ENCODE data around the gene KRTAP17-1. TPM values are rescaled to one million over a fixed set of nuclear protein-coding genes. Genes with fewer than 3 reads are reported as not detected.

The KRTAP17-1 gene
- total and polyA plus RNA-seq, 3 donors from 2014 or later = not detected

- no peaks in the 10 kb centered on the region for H3K9me3 ChIP-seq
- no peak for TF ChIP-seq POLR2A (IDR thresholded peaks at IDR 0.05)
- TF ChIP-seq, protein P1, sequence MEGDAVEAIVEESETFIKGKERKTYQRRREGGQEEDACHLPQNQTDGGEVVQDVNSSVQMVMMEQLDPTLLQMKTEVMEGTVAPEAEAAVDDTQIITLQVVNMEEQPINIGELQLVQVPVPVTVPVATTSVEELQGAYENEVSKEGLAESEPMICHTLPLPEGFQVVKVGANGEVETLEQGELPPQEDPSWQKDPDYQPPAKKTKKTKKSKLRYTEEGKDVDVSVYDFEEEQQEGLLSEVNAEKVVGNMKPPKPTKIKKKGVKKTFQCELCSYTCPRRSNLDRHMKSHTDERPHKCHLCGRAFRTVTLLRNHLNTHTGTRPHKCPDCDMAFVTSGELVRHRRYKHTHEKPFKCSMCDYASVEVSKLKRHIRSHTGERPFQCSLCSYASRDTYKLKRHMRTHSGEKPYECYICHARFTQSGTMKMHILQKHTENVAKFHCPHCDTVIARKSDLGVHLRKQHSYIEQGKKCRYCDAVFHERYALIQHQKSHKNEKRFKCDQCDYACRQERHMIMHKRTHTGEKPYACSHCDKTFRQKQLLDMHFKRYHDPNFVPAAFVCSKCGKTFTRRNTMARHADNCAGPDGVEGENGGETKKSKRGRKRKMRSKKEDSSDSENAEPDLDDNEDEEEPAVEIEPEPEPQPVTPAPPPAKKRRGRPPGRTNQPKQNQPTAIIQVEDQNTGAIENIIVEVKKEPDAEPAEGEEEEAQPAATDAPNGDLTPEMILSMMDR (IDR thresholded peaks at IDR 0.05) = no peak
- no peak for DNase-seq
- H3K27me3 ChIP-seq = no peaks in the 10 kb centered on the region
- H3K4me1 ChIP-seq = no peaks in the 10 kb centered on the region
- 76 to 91% methylated on average over 2 of the region's 2 CpGs for WGBS, 2 donors
- no peaks in the 10 kb centered on the region for H3K36me3 ChIP-seq (ENCODE audit: low read depth, missing control alignments)
- H3K27ac ChIP-seq = no peak overlapping the region
- intact Hi-C loops (cut with DNase I; ENCODE audit: low total_unique reads) = no loop called here
- H3K4me3 ChIP-seq = no peak overlapping the region
Observed at GRCh38 chr17:41339571-41340172, 24.2 kb upstream of the KRTAP17-1 start.

GRCh38 chr17:41338961-41339485, 23.5 kb upstream of the KRTAP17-1 start:
- Histone ChIP-seq H3K27me3 (no peaks in the 10 kb centered on the region), H3K4me1 (no peaks in the 10 kb centered on the region), H3K27ac (no peak overlapping the region), H3K9me3 (no peaks in the 10 kb centered on the region), H3K4me3 (no peak overlapping the region), H3K36me3 (ENCODE audit: low read depth, missing control alignments) (no peaks in the 10 kb centered on the region)
- 64 to 70% methylated on average over 5 of the region's 5 CpGs for WGBS, 2 donors
- TF ChIP-seq, protein P1 (IDR thresholded peaks at IDR 0.05) = no peak
- no peak for TF ChIP-seq POLR2A (IDR thresholded peaks at IDR 0.05)
- no peak for DNase-seq
- intact Hi-C loops (cut with DNase I; ENCODE audit: low total_unique reads) = no loop called here

DNA sequence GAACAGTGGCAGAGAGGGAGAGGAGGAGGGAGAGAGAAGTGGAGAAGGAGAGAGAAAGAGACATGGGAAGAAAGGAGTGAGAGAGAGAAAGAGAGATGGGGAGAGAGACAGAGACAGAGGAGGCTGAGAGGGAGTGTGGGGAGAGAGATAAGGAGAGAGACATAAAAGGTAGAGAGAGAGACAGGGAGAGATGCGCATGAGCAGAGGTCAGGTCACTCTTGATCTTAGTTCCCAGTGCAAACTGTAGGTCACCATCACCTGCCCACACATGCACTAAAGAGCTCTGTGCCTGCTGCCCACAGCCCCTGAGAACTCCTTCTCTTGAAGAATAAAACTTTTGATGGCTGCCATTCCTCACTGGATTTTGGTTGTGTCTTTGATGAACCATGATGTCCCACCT, 20.2 kb upstream of the KRTAP17-1 start:
- intact Hi-C loops (cut with DNase I; ENCODE audit: low total_unique reads) = no loop called here
- H3K27ac ChIP-seq = no peak overlapping the region
- no peak for DNase-seq
- no peaks in the 10 kb centered on the region for H3K4me1 ChIP-seq
- no peak overlapping the region for H3K4me3 ChIP-seq
- no peaks in the 10 kb centered on the region for H3K36me3 ChIP-seq (ENCODE audit: low read depth, missing control alignments)
- H3K27me3 ChIP-seq = no peaks in the 10 kb centered on the region
- WGBS, 2 donors = 87% methylated on average over 1 of the region's 1 CpG
- TF ChIP-seq POLR2A (IDR thresholded peaks at IDR 0.05) = no peak
- TF ChIP-seq, protein P1 (IDR thresholded peaks at IDR 0.05) = no peak
- no peaks in the 10 kb centered on the region for H3K9me3 ChIP-seq

DNA sequence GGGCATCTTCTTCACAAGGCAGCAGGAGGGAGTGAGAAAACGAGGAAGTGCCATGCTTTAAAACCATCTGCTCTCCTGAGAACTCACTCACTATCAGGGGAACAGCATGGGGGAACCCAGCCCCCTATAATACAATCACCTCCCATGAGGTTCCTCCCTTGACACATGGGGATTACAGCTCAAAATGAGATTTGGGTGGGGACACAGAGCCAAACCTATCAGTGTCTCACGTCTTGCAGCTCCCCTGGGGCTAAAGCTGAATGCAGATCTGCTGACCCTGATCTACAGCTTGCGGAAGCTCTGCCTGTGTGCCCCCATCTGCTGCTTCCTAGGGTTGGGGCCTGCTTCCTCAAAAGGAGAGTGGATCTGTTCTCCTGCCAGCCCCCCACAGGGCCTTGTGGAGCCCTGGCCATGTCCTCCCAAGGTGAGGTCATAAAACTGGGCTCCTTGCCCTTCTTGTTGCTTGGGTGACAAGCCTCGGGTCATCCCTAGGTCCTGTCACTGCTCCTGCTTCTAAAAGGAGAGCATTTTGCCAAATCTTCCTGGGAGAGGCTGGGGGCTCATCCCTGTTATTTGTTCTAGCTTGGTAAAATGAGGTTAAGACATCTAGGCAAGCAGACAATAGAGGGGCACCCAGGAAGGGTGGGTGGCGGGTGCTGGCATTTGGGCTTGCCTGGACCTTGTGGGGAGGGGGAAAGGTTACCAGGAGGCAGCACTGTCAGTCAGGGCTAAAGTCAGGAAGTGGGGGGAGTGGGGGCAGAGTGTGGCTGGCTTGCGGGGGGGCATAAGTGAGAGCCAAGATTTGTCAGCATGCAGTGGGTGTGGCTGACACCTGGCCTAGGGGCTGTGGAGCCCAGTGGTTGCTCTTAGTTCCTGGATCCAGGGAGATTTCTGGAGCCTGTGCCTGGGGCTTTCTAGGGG, 19.1 kb upstream of the KRTAP17-1 start:
- DNase-seq = no peak
- no peaks in the 10 kb centered on the region for H3K4me1 ChIP-seq
- TF ChIP-seq POLR2A (IDR thresholded peaks at IDR 0.05) = no peak
- TF ChIP-seq, protein P1 (IDR thresholded peaks at IDR 0.05) = no peak
- no peak overlapping the region for H3K27ac ChIP-seq
- intact Hi-C loops (cut with DNase I; ENCODE audit: low total_unique reads) = no loop called here
- H3K36me3 ChIP-seq (ENCODE audit: low read depth, missing control alignments) = no peaks in the 10 kb centered on the region
- no peaks in the 10 kb centered on the region for H3K27me3 ChIP-seq
- WGBS, 2 donors = 84 to 87% methylated on average over 3 to 6 of the region's 6 CpGs
- no peaks in the 10 kb centered on the region for H3K9me3 ChIP-seq
- no peak overlapping the region for H3K4me3 ChIP-seq
